T-helper 22 cell (primary cell): ENCODE data around the gene OAS3.
"Not testable (repeated sequence)": the region's sequence is repeated elsewhere in the genome, so short reads cannot be mapped to it uniquely, and the experiment has no call there.

Experiments
- DNase-seq: peaks from one replicate; pipeline ENCODE4 v3.0.0-alpha.2; 2020; ENCODE audit warnings: low read depth

The OAS3 gene

DNA sequence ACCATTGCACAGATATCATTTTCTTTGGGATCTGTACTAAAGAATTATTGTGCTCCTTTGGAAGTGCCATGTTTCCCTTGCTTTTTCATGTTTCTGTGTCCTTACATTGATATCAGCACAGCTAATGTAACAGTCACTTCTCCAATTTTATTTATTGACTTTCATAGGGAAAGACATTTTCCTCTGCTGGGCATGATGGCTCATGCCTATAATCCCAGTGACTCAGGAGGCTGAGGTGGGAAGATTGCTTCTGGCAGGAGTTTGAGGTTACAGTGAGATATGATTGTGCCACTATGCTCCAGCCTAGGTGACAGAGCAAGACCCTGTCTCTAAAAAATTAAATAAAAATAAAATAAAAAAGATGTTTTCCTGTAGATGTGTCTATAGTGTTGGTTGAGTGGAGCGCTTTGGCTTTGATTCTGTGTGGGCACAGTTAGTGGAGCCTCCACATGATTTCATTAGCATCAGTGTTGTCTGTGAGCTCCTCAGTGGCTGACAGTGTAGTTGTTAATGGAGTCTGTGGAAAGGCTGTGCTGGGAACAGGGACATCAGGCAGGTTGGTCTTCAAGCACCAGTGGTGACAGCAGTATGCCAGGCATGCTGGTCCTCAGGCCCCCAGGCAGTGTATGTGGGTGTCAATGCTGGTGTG, 47.5 kb downstream of the OAS3 start:
- DNase-seq: no peak

DNA sequence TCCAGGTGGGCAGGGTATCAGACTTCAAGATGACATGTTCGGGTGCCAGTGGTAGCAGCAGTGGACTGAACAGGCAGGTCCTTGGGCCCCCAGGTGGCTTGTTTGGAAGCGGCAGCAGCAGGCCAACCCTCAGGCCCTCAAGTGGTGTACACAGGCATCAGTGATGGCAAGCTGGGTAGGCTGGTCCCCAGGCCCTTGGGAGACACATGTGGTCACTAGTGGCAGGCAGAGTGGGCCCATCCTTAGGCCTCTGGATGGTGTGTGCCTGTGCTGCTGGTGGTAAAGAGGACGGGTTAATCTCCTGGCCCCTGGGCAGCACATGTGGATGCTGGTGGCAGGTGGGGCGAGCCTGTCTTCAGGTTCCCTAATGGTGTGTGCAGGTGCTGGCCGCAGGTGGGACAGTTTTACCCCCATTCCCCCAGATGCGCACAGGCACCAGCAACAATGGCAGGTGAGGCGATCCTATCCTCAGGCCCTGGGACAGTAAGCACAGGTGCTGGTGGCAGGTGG, 48.1 kb downstream of the OAS3 start:
- DNase-seq: no peak

DNA sequence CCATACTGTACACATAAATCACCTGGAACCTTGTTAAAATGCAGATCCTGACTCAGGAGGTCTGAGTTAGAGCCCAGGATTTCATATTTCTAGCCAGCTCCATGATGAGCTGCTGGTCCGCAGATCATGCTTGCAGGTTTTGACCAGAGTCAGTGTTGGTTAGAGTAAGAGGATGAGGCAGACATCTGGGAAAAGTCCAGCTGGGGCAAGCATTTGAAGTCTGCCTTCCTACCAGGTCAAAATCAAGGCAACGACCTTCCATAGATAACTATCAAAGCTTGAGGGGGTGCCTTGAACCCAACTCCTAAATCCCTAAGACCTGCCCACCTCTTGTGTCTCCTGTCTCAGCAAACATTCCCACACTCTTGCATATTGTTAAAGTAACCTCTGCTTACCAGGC, 49.3 kb downstream of the OAS3 start:
- DNase-seq: no peak

DNA sequence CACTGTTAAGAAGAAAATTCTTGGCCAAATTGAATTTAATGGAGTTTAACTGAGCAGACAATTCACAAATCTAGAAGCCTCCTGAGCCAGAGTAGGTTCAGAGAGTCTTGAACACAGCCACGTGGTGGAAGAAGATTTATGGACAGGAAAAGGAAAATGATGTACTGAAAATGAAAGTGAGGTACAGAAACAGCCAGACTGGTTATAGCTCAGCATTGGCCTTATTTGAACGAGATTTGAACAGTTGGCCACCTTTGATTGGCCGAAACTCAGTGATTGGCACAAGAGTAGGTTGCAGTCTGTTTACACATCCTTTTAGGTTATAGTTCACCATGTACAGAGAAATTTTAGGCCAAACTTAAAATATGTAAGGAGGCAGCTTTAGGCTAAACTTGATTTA, 50.0 kb downstream of the OAS3 start:
- DNase-seq: no peak

DNA sequence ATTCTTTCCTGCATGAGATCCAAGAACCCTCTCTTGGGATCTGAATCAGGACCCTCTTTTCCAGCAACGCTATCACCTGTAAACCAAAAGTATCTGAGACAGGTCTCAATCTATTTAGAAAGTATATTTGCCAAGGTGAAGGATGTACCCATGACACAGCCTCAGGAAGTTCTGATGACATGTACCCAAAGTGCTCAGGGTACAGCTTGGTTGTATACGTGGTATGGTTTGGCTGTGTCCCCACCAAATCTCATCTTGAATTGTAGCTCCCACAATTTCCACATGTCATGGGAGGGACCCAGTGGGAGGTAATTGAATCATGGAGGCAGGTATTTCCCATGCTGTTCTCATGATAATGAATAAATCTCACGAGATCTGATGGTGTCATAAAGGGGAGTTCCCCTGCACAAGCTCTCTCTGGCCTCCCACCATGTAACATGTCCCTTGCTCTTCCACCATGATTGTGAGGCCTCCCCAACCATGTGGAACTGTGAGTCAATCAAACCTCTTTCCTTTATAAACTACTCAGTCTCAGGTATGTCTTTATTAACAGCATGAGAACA, 50.6 kb downstream of the OAS3 start:
- DNase-seq: not testable (repeated sequence)

DNA sequence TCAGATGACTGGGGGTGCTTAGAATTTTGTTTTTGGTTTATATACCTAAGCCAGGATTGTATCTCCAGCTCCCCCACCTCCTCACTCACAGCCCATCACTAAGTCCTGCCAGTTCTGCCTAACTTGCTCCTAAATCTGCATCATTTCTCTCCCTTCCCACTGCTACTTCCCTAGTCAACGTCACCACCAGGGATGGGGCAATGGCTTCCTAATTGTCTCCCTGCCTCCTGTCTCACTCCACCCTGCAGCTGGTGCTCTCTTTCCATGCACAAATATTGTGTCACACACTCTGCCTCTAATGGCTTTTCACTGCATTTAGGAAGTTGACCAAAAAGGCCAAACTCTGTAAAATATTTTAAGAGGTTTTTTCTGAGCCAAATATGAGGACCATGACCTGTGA, 51.5 kb downstream of the OAS3 start:
- no peak for DNase-seq

DNA sequence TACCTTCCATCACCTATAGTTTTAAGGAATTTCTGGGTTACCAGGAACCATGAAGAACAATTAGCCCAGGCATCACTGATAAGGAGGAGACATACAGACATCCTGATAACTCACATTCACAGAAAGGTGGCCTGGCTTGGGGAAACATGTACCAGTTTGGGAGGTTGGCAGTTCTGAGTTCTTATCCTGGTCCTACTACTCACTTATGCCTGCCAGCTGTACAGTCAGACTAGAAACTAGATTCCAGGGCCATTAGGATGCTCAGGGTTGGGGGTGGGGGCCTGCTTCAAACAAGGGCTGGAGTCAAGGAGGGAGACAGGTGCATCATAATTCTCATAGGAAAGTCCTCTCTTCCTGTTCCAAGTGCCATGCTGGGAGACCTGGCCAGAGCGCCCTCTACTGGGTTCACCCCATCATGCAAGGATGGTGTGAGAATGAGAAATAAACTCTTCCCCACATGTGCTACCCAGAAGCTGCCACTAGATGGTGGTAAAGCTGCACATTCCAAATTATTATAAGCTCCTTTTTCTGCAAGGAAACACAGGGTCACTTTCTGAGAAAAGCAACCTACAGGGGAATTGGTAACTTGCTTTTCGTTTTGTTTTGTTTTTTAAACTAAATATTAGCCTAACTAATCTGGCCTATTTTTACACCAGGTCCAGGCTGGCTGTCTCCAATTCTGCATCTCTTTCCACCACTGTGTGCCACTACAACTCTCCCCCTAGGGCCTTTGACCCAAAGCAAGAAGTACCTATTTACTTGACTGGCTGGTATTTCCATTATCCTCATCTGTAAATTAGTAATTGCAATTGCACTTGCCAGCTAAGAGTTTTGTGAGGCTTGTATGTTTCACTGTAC, 54.5 kb downstream of the OAS3 start:
- peak; percentile 17 for DNase-seq

DNA sequence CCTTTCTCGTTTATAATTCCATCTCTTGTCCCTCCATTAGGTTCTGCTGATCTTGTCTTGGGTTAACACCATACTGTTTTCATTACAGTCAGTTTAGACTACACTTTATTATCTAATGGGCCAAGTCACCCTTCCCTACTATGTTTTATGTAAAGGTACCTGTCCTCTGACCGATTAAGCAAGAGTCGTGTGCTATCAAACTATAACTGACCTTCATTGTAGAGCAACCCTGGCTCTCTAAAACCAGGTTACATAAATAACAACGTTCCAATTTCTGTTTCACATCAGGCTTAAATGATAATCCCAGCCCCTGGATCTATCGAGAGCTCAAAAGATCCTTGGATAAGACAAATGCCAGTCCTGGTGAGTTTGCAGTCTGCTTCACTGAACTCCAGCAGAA, 56.7 kb downstream of the OAS3 start:
- no peak for DNase-seq

DNA sequence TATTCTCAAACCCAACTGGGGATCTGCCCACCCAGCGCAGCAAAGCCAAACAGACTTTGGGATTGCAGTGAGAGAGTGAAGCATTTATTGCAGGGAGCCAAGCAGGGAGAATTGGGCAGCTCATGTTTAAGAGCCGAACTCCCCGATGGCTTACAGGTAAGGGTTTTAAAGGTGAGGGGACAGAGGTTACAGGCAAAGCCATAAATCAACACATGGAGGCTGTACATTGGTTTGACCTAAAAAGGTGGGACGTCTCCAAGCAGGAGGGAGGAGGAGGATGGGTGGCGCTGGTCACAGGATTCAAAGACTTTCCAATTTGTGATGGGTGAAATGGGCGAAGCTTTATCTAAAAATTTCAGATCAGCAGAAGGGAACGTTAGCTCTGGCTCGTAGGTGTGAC, 58.2 kb downstream of the OAS3 start:
- DNase-seq: no peak

DNA sequence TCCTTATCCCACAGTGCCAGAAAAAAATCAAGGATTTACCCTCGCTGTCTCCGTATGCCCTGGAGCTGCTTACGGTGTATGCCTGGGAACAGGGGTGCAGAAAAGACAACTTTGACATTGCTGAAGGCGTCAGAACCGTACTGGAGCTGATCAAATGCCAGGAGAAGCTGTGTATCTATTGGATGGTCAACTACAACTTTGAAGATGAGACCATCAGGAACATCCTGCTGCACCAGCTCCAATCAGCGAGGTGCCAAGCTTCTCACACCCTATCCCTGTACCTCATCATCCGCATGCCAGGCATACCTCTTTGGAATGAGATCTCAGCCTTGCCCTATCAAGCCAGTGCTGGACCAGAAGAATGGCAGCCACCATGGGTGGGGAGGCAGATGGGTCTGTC, 59.2 kb downstream of the OAS3 start:
- DNase-seq: no peak

DNA sequence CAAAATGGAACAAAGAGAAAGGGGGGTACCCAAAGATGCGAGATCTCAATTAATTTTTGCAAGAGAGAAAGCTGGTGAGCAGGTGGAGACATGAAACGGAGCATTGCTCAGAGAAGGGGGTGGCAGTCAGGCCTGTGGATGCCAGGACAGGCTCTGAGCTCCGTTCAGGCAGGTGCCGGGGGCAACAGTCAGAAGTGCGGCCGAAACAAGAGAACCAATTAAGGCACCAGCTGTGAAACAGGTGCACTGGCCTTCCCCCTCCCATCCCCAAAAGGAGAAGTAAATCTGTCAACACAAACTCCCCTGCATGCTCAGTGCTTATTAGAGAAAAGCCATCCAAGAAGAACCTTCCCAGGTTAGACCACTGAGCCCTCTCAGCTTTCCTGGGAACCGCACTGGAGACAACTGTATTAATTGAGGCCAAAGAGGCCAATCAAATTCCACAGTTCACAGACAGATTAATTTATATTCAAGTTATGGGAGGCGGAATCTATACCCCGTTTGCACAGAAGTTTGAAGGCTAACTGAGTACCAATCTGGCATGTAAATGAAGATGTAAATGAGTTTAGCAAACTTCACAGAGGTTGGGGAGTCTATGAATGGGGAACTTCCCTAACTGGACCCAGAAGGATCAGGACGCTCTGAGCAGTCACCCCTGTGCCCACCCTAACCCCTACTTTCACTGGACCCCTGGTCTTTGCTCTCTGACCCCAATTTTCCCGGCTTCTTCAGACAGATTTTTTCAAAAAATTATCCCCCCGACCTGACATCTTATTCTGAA, 60.9 kb downstream of the OAS3 start:
- DNase-seq: no peak

DNA sequence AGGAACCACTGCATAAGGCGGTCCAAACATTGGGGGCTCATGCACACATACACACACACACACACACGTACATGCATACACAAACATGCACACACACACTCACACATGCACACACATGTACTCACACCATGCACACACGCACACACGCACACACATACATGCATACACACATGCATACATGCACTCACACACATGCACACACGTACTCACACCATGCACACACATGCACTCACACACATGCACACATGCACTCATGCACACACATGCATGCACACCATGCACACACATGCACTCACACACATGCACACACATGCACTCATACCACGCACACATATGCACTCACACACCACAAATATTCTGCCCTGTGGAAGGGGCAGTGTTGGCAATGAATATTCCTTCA, 62.2 kb downstream of the OAS3 start:
- no peak for DNase-seq

DNA sequence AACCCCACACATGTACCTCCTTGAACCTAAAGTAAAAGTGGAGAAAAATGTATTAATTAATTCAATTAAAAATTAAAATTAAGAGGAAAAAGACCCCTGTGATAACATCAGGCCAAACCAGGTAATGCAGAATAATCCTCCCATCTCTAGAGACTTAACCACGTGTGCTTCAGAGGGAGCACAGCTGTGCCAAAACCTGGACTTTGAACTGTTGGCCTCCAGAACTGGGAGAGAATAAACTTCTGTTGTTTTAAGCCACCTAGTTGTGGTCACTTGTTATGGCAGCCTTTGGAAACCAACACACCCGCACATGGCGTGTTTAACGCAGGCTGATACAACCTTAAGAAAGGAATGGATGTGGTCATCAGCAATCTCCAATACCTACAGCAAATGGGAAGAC, 63.9 kb downstream of the OAS3 start:
- no peak for DNase-seq

DNA sequence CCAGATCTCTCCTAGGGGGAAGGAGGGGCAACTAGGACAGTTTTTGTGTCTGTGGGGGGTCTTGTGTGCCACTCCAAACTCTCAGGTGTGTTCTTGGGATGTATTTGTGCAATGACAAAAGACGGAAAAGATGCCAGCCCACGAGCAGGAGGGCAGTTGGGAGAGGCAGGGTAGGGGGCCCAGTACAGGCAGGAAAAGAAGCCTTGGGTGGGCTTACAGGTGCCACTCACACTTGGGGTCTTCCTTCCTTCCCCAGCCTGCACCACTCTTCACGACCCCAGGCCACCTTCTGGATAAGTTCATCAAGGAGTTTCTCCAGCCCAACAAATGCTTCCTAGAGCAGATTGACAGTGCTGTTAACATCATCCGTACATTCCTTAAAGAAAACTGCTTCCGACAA, 64.4 kb downstream of the OAS3 start:
- no peak for DNase-seq

DNA sequence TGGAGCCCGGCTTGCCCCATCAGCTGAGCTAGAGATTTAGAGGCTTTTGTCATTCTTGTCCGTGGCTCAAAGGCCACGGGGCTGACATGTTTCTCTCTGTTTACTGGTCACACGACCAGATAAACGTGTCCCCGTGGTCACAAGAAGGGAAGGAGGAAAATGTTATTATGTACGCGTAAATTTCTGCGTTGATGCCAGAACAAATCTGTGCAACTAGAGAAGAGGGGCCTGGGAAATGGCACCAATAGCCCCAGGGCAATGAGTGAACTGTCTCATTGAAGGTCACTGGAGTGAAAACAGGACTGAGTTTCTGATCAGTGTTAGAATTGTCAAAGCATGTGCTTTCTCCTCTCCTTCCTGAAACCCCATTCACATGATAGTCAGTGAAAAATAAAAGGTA, 65.4 kb downstream of the OAS3 start:
- no peak for DNase-seq

DNA sequence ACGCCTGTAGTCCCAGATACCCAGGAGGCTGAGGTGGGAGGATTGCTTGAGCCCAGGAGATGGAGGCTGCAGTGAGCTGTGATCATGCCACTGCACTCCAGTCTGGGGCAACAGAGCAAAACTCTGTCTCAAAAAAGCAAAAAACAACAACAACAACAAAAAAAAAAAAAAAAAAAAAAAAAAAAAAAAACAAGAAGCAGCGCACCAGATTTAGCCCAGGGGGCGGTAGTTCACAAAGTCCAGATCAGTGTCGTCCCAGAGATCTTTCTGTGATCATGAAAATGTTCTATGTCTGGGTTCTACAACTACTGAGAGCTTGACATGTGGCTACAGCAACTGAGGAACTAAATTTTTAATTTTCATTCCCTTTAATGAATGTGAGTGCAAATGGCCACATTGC, 67.5 kb downstream of the OAS3 start:
- no peak for DNase-seq

DNA sequence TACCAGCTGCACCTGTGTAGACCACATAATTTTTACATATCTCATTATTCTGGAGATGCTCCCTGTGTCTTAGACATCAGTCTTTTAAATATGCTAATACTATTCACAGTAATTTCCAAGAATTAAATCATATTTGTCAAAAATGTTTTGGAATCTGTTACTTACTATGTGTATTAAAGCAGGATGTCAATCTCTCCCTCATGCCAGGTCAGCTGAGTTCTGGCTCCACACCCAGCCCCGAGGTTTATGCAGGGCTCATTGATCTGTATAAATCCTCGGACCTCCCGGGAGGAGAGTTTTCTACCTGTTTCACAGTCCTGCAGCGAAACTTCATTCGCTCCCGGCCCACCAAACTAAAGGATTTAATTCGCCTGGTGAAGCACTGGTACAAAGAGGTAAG, 67.9 kb downstream of the OAS3 start:
- no peak for DNase-seq

DNA sequence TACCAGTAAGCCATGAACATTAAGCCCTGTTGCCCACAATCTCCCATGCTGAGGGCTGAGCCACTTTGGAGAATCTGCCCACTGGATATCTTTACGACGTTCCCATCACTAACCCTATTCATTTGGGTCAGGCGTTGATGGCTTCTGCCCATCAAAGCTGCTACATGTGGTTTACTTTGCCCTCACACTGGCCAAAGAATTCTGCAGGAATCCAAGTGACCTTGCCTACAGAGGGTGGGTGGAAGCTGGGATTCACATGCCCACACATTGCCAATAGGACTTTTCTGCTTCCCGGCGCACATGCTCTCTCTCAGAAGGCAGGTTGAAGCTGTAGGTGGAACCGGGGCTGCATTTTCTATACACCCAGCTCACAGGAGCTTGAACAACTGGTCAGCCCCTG, 68.4 kb downstream of the OAS3 start:
- DNase-seq: no peak

DNA sequence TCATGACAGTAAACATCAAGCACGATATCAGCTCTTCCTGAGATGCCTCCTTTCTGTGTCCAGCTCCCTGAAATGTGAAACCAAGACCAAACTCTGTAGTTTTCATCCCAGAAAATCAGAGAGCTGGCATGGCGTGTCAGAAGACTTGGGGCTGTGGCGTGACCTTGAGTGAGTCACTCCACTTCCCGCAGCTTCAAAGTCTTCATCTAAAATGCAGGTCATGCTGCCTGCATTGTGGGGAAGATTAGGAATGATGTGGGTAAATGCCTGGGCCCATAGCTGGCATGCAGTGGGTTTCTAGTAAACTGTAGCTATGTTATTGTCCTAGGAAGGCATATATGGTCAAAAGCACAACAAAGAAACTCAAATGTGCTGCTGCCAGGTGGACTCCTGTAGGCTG, 68.9 kb downstream of the OAS3 start:
- no peak for DNase-seq

DNA sequence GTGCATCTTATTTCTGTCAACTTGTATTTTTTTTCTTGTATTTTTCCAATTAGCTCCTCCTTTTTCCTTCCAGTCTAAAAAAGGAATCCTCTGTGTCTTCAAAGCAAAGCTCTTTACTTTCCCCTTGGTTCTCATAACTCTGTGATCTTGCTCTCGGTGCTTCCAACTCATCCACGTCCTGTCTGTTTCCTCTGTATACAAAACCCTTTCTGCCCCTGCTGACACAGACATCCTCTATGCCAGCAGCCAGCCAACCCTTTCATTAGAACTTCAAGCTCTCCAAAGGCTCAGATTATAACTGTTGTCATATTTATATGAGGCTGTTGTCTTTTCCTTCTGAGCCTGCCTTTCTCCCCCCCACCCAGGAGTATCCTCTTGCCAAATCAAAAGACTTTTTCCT, 72.4 kb downstream of the OAS3 start:
- DNase-seq: no peak

DNA sequence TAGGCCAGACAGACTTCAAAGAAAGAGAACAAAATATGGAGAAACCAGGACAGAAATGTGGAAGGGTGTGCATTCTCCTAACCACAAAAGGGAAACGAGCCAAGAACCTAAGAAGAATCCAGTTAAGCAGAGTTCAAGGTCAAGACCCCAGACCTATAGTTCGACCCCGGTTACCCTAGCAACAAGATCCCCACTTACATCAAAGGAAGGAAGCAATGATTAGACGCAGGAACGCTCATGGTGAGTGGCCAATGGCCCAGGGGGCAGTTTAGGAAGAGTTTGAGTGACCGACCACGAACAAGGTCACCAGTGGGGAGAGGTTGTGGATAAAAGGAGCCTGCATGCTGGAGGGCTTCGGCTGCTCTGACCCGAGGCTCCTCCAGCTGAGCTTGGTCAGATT, 76.3 kb downstream of the OAS3 start:
- DNase-seq: no peak

DNA sequence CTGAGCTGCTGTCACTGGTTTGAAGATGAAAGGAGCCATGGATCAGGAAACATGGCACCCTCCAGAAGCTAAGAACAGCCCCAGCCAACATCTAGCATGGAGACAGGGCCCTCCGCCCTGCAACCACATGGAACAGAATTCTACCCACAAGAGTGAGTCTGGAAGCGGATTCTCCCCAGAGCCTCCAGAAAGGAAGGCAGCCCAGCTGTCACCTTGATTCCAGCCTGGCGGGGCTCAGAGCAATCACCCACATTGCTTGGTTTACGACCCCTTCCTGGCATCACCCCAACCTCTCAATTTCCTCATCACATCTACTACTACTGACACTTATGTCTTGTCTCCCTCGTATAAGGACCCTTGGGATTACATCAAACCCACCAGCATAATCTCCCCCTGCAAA, 78.5 kb downstream of the OAS3 start:
- no peak for DNase-seq

DNA sequence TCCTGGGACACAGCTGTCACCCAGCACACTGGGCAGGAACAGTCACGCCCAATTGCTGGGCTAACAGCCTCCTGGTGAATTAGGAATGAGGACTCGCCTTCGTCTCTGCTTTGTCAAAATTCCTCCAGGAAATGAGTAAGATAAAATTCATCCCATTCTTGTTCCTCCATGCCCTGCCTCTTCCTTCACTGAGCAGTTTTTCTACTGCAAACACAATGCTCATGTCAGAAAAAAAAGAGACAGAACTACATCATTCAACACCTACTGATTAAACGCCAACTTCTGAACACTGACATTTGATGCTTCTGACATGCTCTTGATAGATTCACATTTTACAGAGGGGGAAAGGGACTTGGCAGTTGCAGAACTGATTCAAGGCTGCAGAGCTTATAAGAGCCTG, 80.8 kb downstream of the OAS3 start:
- no peak for DNase-seq
